HG02588 (cell line): ENCODE results near the gene PDCD11.
A peak's percentile ranks its signal among the peaks of the same experiment; 100 is the strongest.
"Not testable (repeated sequence)": the region's sequence is repeated elsewhere in the genome, so short reads cannot be mapped to it uniquely, and the experiment has no call there.

Source experiments
- ATAC-seq: cut with Tn5 transposase; IDR thresholded peaks from one replicate; pipeline ENCODE4 v1.9.1; 2021; ENCODE audit warnings: mild to moderate bottlenecking, moderate library complexity; ENCODE audit not compliant: unreplicated experiment

The PDCD11 gene

GRCh38 chr10:103470761-103471653, 74.6 kb downstream of the PDCD11 start:
- ATAC-seq = peak; percentile 74

- no peak for ATAC-seq
These were observed 75.6 kb downstream of the PDCD11 start for GRCh38 chr10:103472005-103472404.

GRCh38 chr10:103473261-103473671, 76.8 kb downstream of the PDCD11 start:
- ATAC-seq = no peak

DNA sequence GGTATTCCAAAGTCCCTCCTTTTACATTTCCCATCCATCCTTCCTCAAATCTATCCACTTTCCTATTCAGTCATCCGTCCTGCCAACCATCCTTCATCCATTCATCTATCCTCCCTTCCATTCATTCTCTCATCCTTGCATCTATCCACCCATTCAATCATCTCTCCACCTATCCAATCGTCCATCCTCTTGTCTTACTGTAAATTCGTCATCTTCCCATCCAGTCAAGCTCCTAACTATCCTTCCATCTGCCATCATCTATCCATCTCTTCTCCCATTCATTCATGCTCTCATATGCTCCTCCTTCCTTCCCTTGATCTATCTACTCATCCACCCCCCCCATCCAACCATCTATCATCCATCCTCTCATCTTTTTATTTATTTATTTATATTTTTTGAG, 77.7 kb downstream of the PDCD11 start:
- no peak for ATAC-seq

DNA sequence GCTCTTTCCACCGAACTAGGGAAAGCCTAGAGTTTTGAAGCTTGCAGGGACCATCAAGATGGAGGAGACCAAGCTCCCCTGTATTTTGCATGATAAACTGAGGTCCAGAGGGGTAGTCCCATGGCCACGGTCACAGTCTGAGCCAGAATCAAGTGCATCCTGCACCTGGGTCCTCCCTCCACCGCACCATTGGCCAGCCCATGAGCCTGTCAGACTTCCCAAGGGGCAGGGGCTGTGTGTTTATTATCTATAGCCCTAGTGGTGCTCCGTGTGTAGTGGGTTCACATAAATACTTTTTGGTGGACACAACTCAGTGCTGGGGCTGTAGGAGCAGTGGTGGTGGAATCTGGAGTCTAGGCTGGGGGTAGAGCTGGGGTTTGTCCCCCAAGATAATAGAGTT, 79.0 kb downstream of the PDCD11 start:
- no peak for ATAC-seq

DNA sequence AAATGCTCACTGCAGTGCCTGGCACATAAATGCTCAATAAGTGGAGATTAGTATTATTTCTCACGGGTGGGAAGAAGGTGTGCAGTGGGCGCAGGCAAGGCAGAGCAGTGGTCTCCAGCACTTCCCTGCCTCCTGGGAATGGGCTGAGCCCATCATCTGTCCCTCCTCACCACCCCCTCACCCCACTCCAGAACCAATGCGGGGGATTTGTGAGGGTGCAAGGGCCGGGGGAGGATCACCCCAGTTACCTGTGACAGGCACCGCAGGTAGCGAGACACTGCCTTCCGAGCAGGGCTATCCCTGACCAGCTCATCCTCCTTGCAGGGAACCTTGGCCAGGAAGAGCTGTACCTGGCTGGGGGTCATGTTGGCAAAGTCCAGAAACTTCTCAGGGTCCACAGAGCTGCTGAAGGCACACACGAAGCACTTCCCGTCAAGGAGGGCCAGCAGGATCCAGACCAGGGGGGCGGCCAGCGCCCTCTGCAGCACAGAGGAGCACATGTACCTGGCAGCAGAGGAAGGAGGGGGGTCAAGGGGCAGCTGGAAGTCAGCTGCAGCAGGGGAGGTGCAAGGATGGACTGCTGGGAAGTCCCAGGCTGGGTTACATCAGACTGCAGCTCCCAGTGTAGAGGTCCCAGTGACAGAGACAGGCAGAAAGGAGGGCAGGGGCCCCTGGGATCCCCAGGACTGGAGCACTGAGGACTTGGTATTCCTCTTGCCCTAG, 79.8 kb downstream of the PDCD11 start:
- peak; percentile 32 for ATAC-seq

GRCh38 chr10:103478671-103479070, 82.2 kb downstream of the PDCD11 start:
- no peak for ATAC-seq

GRCh38 chr10:103479135-103479534, 82.7 kb downstream of the PDCD11 start, which contains the start of gene CALHM3:
CALHM3 (minus strand) TSS chr10:103479240; CDS start chr10:103479032, 208 bp downstream.
- no peak for ATAC-seq

DNA sequence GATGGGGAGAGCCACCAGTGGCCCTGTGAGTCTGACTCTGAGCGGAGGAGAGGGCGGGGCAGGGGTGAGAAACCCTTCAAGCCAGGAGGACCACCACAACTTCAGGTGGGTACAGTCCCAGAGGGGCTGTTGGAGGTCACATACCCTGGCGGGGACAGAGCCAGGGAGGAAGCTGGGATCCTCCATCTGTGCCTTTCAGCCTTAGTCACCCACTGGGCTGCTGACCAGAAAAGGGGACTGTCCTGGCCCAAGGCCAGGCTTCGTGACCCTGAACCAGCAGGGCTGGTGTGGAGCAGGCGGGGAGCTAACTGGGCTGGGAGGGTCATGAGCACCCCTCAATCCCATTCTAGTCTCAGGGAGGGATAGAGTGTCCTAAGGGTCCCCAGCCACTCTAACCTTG, 84.1 kb downstream of the PDCD11 start:
- no peak for ATAC-seq

DNA sequence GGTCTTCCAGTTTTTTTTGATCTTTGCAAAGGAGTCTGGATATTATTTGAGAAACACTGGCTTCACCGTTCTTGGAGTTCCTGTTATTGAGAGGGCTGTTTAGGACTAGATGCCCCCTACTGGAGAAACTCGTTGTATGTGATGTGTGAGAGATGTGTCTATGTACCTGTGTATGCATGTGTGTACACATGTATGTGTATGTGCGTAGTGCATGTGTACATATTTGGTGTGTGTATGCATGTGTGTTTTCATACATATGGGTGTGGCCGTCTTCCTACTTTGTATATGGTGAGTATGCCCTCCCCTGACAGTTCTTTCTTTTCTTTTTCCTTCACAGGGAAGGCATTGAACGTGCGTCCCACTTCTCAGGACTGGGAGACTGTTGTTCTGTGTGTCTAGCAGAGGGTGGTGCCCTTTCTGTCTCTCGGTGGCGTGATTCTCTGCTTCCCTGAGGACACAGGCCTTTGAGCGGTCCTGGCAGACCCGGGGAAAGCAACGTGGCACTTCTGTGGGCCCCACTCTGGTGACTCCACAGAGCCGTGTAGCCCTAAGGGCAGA, 85.6 kb downstream of the PDCD11 start:
- no peak for ATAC-seq

DNA sequence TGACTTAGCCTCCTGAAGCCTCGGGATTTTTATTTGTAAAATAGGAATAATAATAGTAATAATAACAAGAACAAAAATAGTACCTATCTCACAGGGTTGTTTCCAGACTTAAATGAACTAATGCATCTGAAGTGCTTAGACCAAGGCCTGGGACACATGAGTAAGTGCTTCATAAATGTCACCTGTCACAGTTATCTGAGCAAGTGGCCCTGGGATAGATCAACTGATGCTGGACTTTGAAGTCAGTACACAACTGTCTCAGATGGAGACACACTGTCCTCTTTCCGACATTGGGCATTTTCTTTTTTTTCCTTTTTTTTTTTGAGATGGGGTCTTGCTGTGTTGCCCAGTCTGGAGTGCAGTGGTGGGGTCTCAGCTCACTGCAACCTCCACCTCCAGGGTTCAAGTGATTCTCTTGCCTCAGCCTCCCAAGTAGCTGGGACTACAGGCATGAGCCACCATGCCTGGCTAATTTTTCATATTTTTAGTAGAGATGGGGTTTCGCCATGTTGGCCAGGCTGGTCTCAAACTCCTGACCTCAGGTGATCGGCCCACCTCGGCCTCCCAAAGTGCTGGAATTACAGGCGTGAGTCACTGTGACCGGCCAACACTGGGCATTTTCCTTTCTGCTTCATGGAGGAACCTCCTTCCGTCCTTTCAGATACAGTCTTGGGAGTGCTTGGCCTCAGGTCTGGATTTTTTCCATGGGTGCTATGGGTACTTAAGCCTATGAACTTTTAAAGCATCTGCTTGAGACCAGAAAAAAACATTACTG, 90.4 kb downstream of the PDCD11 start:
- not testable (repeated sequence) for ATAC-seq

DNA sequence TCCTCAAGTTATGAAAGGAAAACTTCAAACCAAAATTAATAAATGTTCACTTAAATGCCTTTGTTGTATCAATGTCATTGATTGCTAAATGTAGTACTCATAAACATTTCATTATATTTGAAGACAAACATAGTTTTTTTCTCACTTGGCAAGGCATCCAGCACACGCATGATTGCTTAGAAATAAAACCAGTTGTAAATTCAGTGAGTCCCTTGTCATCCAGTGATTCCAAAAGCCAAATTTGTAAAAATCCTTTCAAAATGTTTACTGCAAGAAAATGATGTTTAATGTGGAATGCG, 90.9 kb downstream of the PDCD11 start:
- no peak for ATAC-seq

DNA sequence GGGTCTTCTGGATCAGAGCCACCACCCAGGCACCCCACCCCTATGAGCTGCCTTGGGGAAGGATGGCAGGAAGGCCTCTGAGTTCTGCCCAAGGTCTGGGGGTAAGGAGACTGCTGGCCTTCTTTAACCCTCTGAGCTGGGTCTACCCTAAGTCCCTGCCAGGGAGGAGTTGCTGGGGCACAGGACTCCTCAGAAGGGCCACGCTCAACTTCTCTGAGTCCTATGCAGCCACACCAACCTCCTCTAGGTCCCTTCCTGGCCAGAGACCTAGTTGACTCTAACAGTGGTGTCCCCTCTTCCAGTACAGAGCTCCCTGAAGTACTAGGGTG, 94.5 kb downstream of the PDCD11 start:
- peak; percentile 17 for ATAC-seq

- no peak for ATAC-seq
These were observed 95.4 kb downstream of the PDCD11 start for GRCh38 chr10:103491729-103492364.

DNA sequence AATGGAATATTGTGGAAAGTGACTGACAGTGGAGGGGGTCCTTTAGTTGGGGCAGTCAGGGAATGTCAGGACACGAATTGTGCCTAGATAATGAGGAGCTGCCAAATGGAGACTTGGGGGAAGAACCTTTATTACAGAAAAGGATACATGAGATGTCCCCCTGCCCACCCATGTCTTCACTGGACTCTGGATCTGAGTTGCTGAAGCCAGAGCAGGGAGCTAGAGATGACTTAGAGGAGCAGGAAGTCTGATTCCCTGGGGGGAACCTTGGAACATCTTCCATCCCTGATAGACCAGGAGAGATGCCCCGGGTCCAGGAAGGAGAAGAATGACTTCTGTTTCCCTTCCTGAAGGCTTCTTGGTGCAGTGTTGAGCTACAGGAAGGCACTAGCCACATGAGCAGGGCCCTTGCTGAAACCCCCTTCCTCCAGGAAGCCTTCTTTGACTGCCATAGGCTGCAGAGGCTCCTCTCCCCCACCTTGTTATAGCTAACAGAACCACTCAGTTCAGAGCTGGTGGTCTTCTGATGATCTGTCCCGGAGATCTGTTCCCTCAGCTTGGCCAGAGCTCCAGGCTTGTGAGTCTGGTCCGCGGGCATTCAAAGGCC, 96.3 kb downstream of the PDCD11 start:
- no peak for ATAC-seq

DNA sequence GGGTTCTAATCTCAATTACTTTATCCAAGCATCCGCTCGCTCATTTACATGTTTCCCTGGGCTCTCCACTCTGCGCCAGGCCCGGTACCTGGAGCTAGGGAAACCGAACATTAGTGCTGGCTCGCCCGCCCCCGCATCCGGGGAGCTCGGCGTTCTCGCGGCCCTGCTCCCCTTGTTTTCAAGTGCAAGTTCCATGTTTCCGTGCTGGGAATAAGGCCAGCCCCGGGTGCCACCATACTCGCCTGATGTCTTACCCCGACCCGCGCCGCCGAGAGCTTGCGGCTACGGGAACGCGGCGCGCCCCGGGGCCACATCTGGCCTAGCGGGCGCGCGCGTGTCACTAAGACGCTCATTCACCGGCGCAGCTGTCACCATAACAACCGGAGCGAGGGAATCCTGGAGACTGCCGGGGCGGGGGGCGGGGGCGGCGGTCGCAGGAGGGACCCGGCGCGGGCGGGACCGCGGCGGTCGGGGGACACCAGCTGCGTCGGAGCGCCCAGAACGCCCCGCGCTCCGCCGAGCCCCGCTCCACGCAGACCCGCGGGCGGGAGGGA, 97.0 kb downstream of the PDCD11 start, which contains the start of gene NEURL1:
Gene NEURL1 (plus strand): TSS at position 344 of the 554 bp plus-strand sequence. CDS start 683 bp downstream, outside the sequence.
- ATAC-seq = no peak

DNA sequence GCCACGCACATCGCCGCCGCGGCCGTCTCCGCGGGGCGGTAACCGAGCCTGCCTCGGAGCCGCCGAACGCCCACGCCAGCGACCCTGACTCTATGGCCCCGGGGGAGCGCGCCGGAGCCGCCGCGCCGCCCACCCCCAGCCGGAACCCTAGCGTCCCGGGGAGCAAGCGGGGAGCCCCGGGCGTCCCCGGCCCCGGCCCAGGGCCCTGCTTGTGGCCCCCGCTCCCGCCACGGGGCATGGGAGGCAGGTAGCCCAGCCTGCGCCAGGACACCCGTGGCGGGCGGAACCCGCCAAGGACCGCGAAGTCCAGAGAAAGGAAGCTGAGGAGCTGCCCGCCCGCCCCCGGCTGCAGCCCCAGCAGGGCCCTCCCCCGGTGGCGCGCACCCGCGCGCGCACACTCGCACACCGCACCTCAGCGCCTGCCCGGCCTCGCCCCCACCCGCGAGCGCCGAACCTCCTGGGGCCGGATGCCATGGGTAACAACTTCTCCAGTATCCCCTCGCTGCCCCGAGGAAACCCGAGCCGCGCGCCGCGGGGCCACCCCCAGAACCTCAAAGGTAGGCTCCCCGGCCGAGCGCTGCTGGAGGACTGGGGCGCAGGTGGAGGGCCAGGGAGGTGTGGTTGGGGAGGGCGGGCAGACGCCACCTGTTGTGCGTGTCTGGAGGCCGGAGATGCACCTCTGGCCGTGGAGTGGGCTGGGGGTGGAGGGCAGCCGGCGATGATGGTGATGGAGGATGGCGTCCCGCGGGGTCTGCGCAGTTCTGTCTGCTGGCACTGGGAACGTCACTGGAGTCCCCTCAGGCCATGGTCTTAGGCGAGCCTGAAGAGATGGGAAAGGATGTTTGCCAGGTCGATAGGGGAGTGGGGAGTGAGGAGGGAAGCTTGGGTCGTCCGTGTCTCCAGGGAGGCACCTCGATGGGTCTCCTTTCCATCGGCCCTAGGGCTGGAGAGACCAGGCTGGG, 97.8 kb downstream of the PDCD11 start:
- ATAC-seq = no peak

DNA sequence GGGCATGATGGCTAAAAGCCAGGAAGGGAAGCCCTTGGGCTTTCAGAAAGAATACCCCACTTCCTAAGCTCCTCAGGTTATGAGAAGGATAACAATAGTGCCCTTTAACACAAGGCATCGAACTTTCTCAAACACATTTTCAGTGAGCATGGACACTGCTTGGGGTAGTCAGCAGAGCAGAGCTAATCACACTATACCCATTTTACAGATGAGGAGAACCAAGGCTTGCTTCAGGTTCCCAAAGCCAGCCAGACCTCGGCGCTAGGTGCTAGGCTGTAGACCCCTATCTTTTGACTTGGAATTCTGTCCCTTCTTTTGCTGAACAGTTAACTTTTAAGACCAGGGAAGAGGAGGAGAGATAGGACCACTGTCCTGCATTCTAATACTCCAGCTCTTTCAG, 98.9 kb downstream of the PDCD11 start:
- ATAC-seq = no peak
